GM10248 (cell line): ENCODE results near the gene HPX.

Experiments
- CTCF ChIA-PET: fragments of 300-600 bp; sonication (Branson Sonifier 250); formaldehyde crosslinking; extraction: SDS; loops from one replicate; lab custom pipeline; 2021; ENCODE audit warnings: antibody characterized with exemption; lab: Yijun Ruan, JAX
- POLR2A ChIA-PET: fragments of 350-650 bp; sonication (Branson Sonifier 250); formaldehyde crosslinking; extraction: SDS; loops from one replicate; lab custom pipeline; 2020; ENCODE audit warnings: antibody characterized with exemption; lab: Yijun Ruan, JAX
- DNase-seq: peaks from one replicate; pipeline ENCODE4 v3.0.0; 2012; ENCODE audit errors: extremely low spot score
- CTCF ChIP-seq: IDR thresholded peaks from 2 replicates; pipeline ENCODE4 v1.5.1; 2012; ENCODE audit warnings: mild to moderate bottlenecking, low read depth; ENCODE audit errors: extremely low read depth, missing control alignments, control extremely low read depth

Gene HPX

DNA sequence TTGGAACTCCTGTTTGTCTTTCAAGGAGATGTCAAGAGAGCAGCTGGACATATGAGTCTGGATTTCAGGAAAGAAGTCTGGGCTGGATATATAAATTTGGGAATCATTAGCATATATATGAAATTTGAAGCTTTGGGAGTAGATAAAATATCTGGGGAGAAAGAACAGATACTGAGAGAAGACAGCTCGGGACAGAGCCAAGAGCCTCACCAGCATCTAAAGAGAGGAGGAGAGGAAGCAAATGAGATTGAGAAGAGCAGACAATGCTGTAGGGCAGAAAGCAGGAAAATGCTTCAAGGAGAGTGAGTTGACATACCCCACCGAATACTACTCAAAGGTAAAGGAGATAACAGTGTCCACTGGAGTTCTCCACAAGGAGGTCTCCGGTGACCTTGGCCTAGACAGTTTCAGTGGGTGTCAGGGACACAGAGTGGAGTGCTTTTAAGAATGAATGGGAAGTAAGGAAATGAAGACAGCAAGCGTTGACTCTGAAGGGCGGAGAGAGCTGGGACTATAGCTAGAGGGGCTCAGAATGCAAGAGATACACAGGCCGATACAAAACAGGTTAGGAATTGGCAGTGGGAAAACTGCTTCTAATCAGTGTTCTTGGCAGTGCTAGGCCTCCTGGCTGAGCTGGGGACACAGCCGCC lies 22.8 kb downstream of the HPX start:
- ChIA-PET POLR2A (no interaction called here), CTCF (interaction anchor here (1.5 to 14.6 kb wide), 4 partner anchors 9 to 24 kb away, joined by 3 to 136 read pairs (median 4); partner anchors contain the start of gene HPX)
- no peak for TF ChIP-seq CTCF
- no peak for DNase-seq

DNA sequence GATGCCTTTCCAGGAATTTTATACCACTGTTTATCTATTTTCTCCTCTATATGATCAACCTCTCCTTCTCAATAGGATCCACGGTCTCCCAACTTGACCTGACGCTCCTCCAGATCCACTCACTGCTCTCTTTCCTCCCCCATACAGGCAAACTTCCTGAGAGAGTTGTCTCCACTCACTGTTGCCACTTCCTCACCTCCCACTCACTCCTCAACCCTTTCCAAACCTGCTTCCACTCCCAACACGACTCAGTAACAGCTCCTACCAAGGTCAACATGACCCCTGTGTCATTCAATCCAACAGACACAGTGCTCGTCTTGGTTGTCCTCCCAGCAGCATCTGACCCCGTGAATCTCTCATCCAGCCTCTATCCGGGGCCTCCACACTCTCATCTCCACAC lies 25.0 kb downstream of the HPX start:
- no peak for DNase-seq
- no peak for TF ChIP-seq CTCF
- ChIA-PET POLR2A (no interaction called here), CTCF (interaction anchor here (14.6 kb wide), 1 partner anchor 26 kb away, joined by 136 read pairs; the partner anchor contains the start of gene HPX)

GRCh38 chr11:6414874-6415328 lies 25.9 kb downstream of the HPX start:
- DNase-seq = no peak
- no peak for TF ChIP-seq CTCF
- POLR2A ChIA-PET = no interaction called here
- CTCF ChIA-PET = interaction anchor here (1.8 to 14.6 kb wide), 2 partner anchors 12 to 27 kb away, joined by 6 to 136 read pairs; partner anchors contain the start of gene HPX

GRCh38 chr11:6413791-6414201 lies 27.0 kb downstream of the HPX start:
- ChIA-PET CTCF (interaction anchor here (1.7 to 14.6 kb wide), 3 partner anchors 11 to 35 kb away, joined by 6 to 136 read pairs (median 8); partner anchors contain the start of gene HPX), POLR2A (no interaction called here)
- no peak for DNase-seq
- no peak for TF ChIP-seq CTCF

GRCh38 chr11:6411594-6412031 lies 29.2 kb downstream of the HPX start:
- ChIA-PET POLR2A (no interaction called here), CTCF (interaction anchor here (0.7 to 2.1 kb wide), 10 partner anchors 9 to 50 kb away, joined by 3 to 9 read pairs (median 4); no protein-coding TSS in a partner anchor)
- no peak for TF ChIP-seq CTCF
- DNase-seq = no peak

DNA sequence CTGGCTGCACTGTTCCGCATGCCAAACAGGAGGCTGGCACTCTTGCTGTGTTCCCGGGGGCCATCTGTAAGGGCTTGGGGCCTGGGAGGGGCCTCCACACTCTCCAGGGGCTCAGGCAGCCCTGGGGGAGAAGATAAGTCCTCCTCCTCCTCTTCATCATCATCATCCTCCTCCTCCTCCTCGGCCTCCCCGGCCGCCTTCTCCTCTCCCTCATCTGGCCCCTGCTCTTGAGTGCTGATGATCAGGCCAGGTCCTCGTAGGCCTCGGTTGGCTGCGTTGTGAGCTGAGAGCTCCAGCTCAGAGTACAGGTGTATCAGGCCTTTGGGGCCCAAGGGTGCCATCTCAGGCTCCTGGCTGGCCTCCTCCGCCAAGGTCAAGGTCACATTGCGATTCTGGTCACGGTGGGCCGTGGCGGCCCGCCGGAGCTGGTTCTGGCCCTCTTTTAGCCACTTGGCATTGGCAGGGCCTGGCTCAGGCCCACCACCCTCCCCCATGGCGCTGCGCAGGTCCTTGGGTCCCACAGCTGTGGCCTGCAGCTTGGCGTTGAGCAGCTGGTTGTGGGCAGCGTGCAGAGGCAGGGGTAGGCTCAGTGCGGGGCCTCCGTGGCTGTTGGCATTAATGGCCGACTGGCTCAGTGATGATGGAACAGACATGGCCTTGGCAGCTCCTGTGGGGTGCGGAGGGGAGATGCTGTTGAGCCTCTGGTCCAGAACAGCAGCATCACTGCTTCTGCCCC lies 29.9 kb downstream of the HPX start:
- ChIA-PET CTCF (interaction anchor here (0.8 to 2.1 kb wide), 9 partner anchors 8 to 33 kb away, joined by 3 to 9 read pairs (median 5); no protein-coding TSS in a partner anchor), POLR2A (no interaction called here)
- no peak for TF ChIP-seq CTCF
- DNase-seq = no peak
